ENCODE measurements around the gene TXNDC15. TPM values are rescaled to one million over a fixed set of nuclear protein-coding genes. Genes with fewer than 3 reads are reported as not detected.
A peak's percentile ranks its signal among the peaks of the same experiment; 100 is the strongest.
"Not testable (repeated sequence)": the region's sequence is repeated elsewhere in the genome, so short reads cannot be mapped to it uniquely, and the experiment has no call there.

TXNDC15 gene
- total RNA-seq, 1 donor: 141 TPM

GRCh38 chr5:134893748-134894505 is 19.8 kb downstream of the TXNDC15 start:
- TF ChIP-seq, protein P1, sequence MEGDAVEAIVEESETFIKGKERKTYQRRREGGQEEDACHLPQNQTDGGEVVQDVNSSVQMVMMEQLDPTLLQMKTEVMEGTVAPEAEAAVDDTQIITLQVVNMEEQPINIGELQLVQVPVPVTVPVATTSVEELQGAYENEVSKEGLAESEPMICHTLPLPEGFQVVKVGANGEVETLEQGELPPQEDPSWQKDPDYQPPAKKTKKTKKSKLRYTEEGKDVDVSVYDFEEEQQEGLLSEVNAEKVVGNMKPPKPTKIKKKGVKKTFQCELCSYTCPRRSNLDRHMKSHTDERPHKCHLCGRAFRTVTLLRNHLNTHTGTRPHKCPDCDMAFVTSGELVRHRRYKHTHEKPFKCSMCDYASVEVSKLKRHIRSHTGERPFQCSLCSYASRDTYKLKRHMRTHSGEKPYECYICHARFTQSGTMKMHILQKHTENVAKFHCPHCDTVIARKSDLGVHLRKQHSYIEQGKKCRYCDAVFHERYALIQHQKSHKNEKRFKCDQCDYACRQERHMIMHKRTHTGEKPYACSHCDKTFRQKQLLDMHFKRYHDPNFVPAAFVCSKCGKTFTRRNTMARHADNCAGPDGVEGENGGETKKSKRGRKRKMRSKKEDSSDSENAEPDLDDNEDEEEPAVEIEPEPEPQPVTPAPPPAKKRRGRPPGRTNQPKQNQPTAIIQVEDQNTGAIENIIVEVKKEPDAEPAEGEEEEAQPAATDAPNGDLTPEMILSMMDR (IDR thresholded peaks at IDR 0.05; ENCODE audit: insufficient read depth, low read depth, low read length): no peak
- DNase-seq (ENCODE audit: low read depth): no peak
- H3K4me3 ChIP-seq (ENCODE audit: low read depth, low read length): no peak overlapping the region

- DNase-seq (ENCODE audit: low read depth): no peak
- TF ChIP-seq, protein P1 (IDR thresholded peaks at IDR 0.05; ENCODE audit: insufficient read depth, low read depth, low read length): no peak
- no peak overlapping the region for H3K4me3 ChIP-seq (ENCODE audit: low read depth, low read length)
Observed at GRCh38 chr5:134902071-134902801, 28.1 kb downstream of the TXNDC15 start.

- DNase-seq (ENCODE audit: low read depth): peak; percentile 85
- TF ChIP-seq, protein P1 (IDR thresholded peaks at IDR 0.05; ENCODE audit: insufficient read depth, low read depth, low read length): peak; percentile 85
- peak within 1 kb of the TSS; percentile 81 for H3K4me3 ChIP-seq (ENCODE audit: low read depth, low read length)
Observed at GRCh38 chr5:134904610-134905245, 30.6 kb downstream of the TXNDC15 start, which contains the start of gene PCBD2. TSS of gene PCBD2 (plus strand) at chr5:134905131. CDS start at chr5:134905140, 9 bp downstream.

DNA sequence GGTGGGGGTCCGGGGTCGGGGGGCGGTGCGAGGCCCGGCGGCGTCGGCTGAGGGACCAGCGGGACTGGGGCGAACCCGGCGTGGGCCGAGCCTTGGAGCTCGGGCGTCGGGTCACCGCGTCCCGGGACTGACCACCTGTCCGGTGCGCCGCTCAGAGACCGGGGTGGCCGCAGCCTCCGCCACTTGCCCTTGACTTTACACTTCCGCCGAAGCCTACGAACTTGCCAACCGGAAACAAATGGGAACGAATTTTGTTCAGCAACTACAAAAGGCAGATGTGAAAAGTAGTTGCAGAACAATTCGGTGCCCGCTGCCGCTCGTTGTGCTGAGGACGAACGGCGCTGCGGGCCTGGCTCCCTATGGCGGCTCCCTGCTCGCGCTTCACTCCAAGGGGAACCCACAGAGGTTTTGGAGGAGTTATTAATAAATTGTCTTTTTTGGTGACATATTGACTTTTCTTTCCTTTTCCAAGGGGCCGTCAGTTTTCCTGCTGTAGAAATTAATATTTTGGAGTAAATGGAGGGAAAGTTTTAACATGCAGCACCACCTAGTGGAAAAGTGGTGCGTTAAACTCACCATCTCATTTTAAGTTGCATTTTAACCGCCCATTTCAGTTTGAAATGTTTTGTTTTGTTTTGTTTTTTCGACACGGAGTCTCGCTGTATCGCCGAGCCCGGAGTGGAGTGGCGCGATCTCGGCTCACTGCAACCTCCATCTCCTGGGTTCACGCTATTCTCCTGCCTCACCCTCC is 31.2 kb downstream of the TXNDC15 start:
- peak overlapping the region; percentile 81 for H3K4me3 ChIP-seq (ENCODE audit: low read depth, low read length)
- TF ChIP-seq, protein P1 (IDR thresholded peaks at IDR 0.05; ENCODE audit: insufficient read depth, low read depth, low read length): peak; percentile 66
- peak; percentile 72 for DNase-seq (ENCODE audit: low read depth)

DNA sequence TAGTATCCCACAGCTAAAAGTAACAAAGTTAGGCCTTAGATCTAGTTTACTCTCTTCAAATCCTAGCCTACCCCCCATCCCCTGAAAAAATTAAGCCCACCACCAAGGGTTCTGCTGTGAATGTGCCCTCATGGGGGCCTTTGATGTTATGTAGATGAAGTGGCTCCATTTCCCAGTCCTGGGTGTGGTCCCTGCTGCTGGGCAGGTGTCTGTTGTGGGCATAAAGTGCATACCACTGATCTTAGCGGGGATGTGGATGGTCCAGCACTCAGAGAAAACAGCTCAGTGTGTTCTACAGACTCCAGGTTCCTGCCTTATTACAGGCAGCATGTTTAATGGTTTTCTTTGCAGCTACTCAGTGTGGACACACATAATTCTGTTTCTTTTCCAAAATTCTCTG is 32.6 kb downstream of the TXNDC15 start:
- TF ChIP-seq, protein P1 (IDR thresholded peaks at IDR 0.05; ENCODE audit: insufficient read depth, low read depth, low read length): no peak
- no peak for DNase-seq (ENCODE audit: low read depth)
- H3K4me3 ChIP-seq (ENCODE audit: low read depth, low read length): no peak overlapping the region

- DNase-seq (ENCODE audit: low read depth): not testable (repeated sequence)
Observed at GRCh38 chr5:134910752-134911151, 36.6 kb downstream of the TXNDC15 start.

More at GRCh38 chr5:134910752-134911151, 36.6 kb downstream of the TXNDC15 start:
- H3K4me3 ChIP-seq (ENCODE audit: low read depth, low read length): not testable (repeated sequence)

Measured in fibroblast of villous mesenchyme (primary cell).